ENCODE results near the gene TRABD2B. TPM values are rescaled to one million over a fixed set of nuclear protein-coding genes. Genes with fewer than 3 reads are reported as not detected.

The TRABD2B gene
- total and polyA plus RNA-seq, 2 of the 13 experiments (the other 11 are each of a cell fraction or from before 2014, with no cell fraction given): 0.04 TPM; not detected in 1

DNA sequence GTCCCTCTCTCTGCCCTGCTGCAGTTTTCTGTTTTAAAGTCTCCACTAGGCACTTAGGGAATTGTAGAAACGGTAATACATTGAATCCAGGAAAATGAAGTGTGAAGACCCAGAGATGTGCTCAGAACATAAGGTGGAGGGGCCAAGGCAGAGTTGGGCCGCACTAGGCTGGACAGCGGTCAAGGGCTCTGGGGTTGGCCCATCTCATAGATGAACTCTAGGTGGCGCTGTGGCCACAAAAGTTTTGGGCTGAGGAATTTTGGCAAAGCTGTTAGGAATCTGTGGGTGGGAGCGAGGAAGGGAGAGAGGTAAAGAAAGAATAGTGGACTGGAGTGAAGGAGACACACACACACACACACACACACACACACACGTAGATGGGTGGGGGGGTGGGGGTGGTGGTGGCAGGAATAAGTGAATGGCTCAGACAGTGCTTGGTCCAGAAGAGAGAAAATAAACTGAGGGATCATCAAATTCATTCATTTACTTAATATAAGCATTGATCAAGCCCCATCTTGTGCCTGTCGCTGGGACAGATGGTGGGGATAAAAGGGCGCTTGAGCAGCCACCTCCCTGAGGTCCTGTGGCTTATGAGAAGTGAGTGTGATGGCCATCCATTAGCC, 258.5 kb downstream of the TRABD2B start (continued):
- TF ChIP-seq, protein P1, sequence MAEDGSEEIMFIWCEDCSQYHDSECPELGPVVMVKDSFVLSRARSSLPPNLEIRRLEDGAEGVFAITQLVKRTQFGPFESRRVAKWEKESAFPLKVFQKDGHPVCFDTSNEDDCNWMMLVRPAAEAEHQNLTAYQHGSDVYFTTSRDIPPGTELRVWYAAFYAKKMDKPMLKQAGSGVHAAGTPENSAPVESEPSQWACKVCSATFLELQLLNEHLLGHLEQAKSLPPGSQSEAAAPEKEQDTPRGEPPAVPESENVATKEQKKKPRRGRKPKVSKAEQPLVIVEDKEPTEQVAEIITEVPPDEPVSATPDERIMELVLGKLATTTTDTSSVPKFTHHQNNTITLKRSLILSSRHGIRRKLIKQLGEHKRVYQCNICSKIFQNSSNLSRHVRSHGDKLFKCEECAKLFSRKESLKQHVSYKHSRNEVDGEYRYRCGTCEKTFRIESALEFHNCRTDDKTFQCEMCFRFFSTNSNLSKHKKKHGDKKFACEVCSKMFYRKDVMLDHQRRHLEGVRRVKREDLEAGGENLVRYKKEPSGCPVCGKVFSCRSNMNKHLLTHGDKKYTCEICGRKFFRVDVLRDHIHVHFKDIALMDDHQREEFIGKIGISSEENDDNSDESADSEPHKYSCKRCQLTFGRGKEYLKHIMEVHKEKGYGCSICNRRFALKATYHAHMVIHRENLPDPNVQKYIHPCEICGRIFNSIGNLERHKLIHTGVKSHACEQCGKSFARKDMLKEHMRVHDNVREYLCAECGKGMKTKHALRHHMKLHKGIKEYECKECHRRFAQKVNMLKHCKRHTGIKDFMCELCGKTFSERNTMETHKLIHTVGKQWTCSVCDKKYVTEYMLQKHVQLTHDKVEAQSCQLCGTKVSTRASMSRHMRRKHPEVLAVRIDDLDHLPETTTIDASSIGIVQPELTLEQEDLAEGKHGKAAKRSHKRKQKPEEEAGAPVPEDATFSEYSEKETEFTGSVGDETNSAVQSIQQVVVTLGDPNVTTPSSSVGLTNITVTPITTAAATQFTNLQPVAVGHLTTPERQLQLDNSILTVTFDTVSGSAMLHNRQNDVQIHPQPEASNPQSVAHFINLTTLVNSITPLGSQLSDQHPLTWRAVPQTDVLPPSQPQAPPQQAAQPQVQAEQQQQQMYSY (CRISPR knock-in tag; IDR thresholded peaks at IDR 0.05): no peak
- TF ChIP-seq PITX1 (CRISPR knock-in tag; IDR thresholded peaks at IDR 0.05) (no peak), KDM5B (CRISPR knock-in tag; IDR thresholded peaks at IDR 0.05; ENCODE audit: borderline replicate concordance) (no peak), SMC3 (IDR thresholded peaks at IDR 0.05; ENCODE audit: low read length) (peak; percentile 72), MTF1 (CRISPR knock-in tag; IDR thresholded peaks at IDR 0.05) (no peak)

DNA sequence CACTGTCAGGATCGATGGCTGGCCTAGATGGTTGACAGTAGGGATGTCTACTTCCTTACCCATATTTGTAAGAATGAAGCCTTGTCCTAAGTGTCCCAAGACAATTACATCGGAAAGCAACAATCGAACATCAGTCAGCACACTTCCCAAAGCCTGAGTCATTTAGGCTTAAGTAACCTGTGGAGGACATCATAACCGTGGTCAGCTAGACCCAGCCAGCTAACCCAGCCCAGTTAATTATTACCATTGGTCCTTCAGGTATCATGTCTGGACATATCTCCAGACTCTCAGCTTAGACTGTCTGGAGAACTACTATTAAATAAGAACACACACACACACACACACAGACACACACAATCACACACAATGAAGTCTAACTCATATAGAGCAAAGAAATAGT, 264.7 kb downstream of the TRABD2B start:
- intact Hi-C loops (cut with micrococcal nuclease; ENCODE audit: unreplicated experiment): no loop called here
- DNase-seq (ENCODE audit: low spot score) (peak; percentile 26), FAIRE-seq (peak; percentile 43), ATAC-seq (peak; percentile 73)
- no peaks in the 10 kb centered on the region for H3K9me3 ChIP-seq (ENCODE audit: low read length)
- H3K4me1 ChIP-seq (ENCODE audit: insufficient read depth, low read length): peaks cover 12% of the 10 kb centered on the region
- TF ChIP-seq ETV5 (CRISPR knock-in tag; IDR thresholded peaks at IDR 0.05; ENCODE audit: borderline replicate concordance) (no peak), MAFK (conservative IDR thresholded peaks at IDR 0.05 in 1 of 2, IDR thresholded peaks at IDR 0.05 in 1 of 2; ENCODE audit: low read length in 2 of 2) (0 out of 4 replicates have a peak, but pooled peaks of 1 of the 2 experiments have one; percentile 21), ZNF121 (CRISPR knock-in tag; IDR thresholded peaks at IDR 0.05) (peak; percentile 40; the same call in 1 of the 2 replicates), NBN (conservative IDR thresholded peaks at IDR 0.05) (no peak), FOSL2 (CRISPR knock-in tag; IDR thresholded peaks at IDR 0.05) (peak; percentile 60)
- TF ChIP-seq, protein P2, sequence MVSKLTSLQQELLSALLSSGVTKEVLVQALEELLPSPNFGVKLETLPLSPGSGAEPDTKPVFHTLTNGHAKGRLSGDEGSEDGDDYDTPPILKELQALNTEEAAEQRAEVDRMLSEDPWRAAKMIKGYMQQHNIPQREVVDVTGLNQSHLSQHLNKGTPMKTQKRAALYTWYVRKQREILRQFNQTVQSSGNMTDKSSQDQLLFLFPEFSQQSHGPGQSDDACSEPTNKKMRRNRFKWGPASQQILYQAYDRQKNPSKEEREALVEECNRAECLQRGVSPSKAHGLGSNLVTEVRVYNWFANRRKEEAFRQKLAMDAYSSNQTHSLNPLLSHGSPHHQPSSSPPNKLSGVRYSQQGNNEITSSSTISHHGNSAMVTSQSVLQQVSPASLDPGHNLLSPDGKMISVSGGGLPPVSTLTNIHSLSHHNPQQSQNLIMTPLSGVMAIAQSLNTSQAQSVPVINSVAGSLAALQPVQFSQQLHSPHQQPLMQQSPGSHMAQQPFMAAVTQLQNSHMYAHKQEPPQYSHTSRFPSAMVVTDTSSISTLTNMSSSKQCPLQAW (CRISPR knock-in tag; IDR thresholded peaks at IDR 0.05): 0 out of 2 replicates have a peak, but pooled peaks have one; percentile 14
- TF ChIP-seq, protein P3, sequence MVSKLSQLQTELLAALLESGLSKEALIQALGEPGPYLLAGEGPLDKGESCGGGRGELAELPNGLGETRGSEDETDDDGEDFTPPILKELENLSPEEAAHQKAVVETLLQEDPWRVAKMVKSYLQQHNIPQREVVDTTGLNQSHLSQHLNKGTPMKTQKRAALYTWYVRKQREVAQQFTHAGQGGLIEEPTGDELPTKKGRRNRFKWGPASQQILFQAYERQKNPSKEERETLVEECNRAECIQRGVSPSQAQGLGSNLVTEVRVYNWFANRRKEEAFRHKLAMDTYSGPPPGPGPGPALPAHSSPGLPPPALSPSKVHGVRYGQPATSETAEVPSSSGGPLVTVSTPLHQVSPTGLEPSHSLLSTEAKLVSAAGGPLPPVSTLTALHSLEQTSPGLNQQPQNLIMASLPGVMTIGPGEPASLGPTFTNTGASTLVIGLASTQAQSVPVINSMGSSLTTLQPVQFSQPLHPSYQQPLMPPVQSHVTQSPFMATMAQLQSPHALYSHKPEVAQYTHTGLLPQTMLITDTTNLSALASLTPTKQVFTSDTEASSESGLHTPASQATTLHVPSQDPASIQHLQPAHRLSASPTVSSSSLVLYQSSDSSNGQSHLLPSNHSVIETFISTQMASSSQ (IDR thresholded peaks at IDR 0.05; ENCODE audit: low read depth): peak; percentile 50; the same call in 1 of the 2 replicates
- TF ChIP-seq, protein P3 (CRISPR knock-in tag; IDR thresholded peaks at IDR 0.05; ENCODE audit: borderline replicate concordance): no peak
- no peaks in the 10 kb centered on the region for H3K79me2 ChIP-seq (ENCODE audit: insufficient read depth, low read length)
- H3K27ac ChIP-seq (ENCODE audit: extremely low read length, insufficient read depth, low read length): no peak overlapping the region
- H3K9ac ChIP-seq (ENCODE audit: insufficient read depth, low read depth, low read length): no peak overlapping the region
- peak overlapping the region; percentile 28; the same call in 1 of the 2 replicates for H3K4me2 ChIP-seq (ENCODE audit: low read depth, low read length)
- WGBS (ENCODE audit: low lambda C conversion rate): 14% methylated on average over 4 of the region's 4 CpGs
- in situ Hi-C loops (cut with HindIII; ENCODE audit: extremely low pct_ligation_motif_present, low pct_unique_long_range_greater_than_20kb): no loop called here
- H3K4me3 ChIP-seq (replicated peaks in 1 of 3; ENCODE audit: insufficient read depth in 1 of 3, low read depth in 2 of 3, low read length in 3 of 3): no peak overlapping the region
- no peak overlapping the region for H2AFZ ChIP-seq (ENCODE audit: low read length)
- BruUV-seq (replicated peaks): no TSS peak
- ChIA-PET POLR2A (no interaction called here), CTCF (ENCODE audit: low intra/inter-chr PET ratio, low total read pairs) (no interaction called here)
- no peaks in the 10 kb centered on the region for H4K20me1 ChIP-seq (ENCODE audit: insufficient read depth, low read length)
- H3K36me3 ChIP-seq (replicated peaks in 1 of 2; ENCODE audit: control insufficient read depth in 1 of 2, insufficient read depth in 2 of 2, low read length in 2 of 2): no peaks in the 10 kb centered on the region
- peaks cover 3 to 6% of the 10 kb centered on the region in 2 experiments; a peak in 3 of 5 replicates for H3K27me3 ChIP-seq (ENCODE audit: control insufficient read depth in 1 of 2, insufficient read depth in 2 of 2, low read length in 2 of 2)
